Smooth muscle cell (in vitro differentiated cells): ENCODE results near the gene DUSP22. TPM values are rescaled to one million over a fixed set of nuclear protein-coding genes. Genes with fewer than 3 reads are reported as not detected.

Experiments
- DNase-seq: peaks from one replicate; lab custom pipeline; 2025; ENCODE audit not compliant: unreplicated experiment; lab: John Stamatoyannopoulos, UW
- H2AFZ ChIP-seq: fragments of 200-600 bp; sonication (generic); 2 replicates; pipeline ENCODE4 v1.6.0; 2016; ENCODE audit warnings: antibody characterized with exemption, low read depth, mild to moderate bottlenecking
- H3F3A ChIP-seq: fragments of 200-600 bp; sonication (generic); 2 replicates; pipeline ENCODE4 v1.6.0; 2017; ENCODE audit warnings: antibody characterized with exemption, low read depth
- H3K27ac ChIP-seq: fragments of 200-600 bp; sonication (generic); 2 replicates; pipeline ENCODE4 v1.5.1; 2016; ENCODE audit warnings: low read depth, mild to moderate bottlenecking
- H3K27me3 ChIP-seq: fragments of 200-600 bp; sonication (generic); 2 replicates; pipeline ENCODE4 v1.6.1; 2016; ENCODE audit warnings: low read depth, mild to moderate bottlenecking
- H3K36me3 ChIP-seq: fragments of 200-600 bp; sonication (generic); 2 replicates; pipeline ENCODE4 v1.5.1; 2016; ENCODE audit warnings: low read depth
- H3K4me1 ChIP-seq: fragments of 200-600 bp; sonication (generic); 2 replicates; pipeline ENCODE4 v1.5.1; 2016; ENCODE audit warnings: low read depth
- H3K4me2 ChIP-seq: fragments of 200-600 bp; sonication (generic); 2 replicates; pipeline ENCODE4 v1.6.0; 2016; ENCODE audit warnings: mild to moderate bottlenecking
- H3K4me3 ChIP-seq: fragments of 200-600 bp; sonication (generic); 2 replicates; pipeline ENCODE4 v1.5.1; 2016; ENCODE audit warnings: mild to moderate bottlenecking
- H3K79me2 ChIP-seq: fragments of 200-600 bp; sonication (generic); 2 replicates; pipeline ENCODE4 v1.6.0; 2016; ENCODE audit warnings: low read depth, mild to moderate bottlenecking
- H3K9ac ChIP-seq: fragments of 200-600 bp; sonication (generic); 2 replicates; pipeline ENCODE4 v1.6.0; 2016; ENCODE audit warnings: low read depth
- H3K9me3 ChIP-seq: fragments of 200-600 bp; sonication (generic); replicated peaks from 2 replicates; pipeline ENCODE4 v1.5.1; 2016; ENCODE audit warnings: low read depth
- H4K20me1 ChIP-seq: fragments of 200-600 bp; sonication (generic); 2 replicates; pipeline ENCODE4 v1.6.0; 2016; ENCODE audit warnings: low read depth
- CTCF ChIP-seq: fragments of 200-600 bp; sonication (generic); IDR thresholded peaks from 2 replicates; pipeline ENCODE4 v1.5.1; 2017; ENCODE audit warnings: borderline replicate concordance, mild to moderate bottlenecking, antibody characterized with exemption; ENCODE audit not compliant: insufficient read depth, poor library complexity, severe bottlenecking
- WGBS: methylation state at CpG from one replicate; pipeline ENCODE4 v1.1.7; 2016; ENCODE audit warnings: low lambda C conversion rate; 5-methylcytosine and 5-hydroxymethylcytosine counted together
- polyA plus RNA-seq: library from polyadenylated mRNA; unstranded; fragments of >200 nt; fragmentation: Nextera tagmentation; extraction: Ambion mirVana; gene quantifications from 2 replicates; pipeline ENCODE4 v1.2.1, GENCODE V29; 2016
- total RNA-seq: library from RNA; depleted of rRNA; stranded (reverse); fragments of >200 nt; gene quantifications from 2 replicates; pipeline ENCODE4 v1.2.3, GENCODE V29; 2014

The DUSP22 gene
- total and polyA plus RNA-seq, 2 experiments from 2014 or later = 16.3 to 19.1 TPM

- 5% methylated on average over 57 of the region's 68 CpGs for WGBS
- peaks cover 95% of the 10 kb centered on the region for H3K27me3 ChIP-seq
- H3K4me3 ChIP-seq = peak overlapping the region; percentile 34
- H3F3A ChIP-seq = no peaks in the 10 kb centered on the region
- peaks cover 7% of the 10 kb centered on the region for H3K4me1 ChIP-seq
- H3K9me3 ChIP-seq = no peaks in the 10 kb centered on the region
- H3K9ac ChIP-seq = no peak overlapping the region
- H3K27ac ChIP-seq = no peak overlapping the region
- no peak overlapping the region for H2AFZ ChIP-seq
- H3K4me2 ChIP-seq = peak overlapping the region; percentile 73
- TF ChIP-seq CTCF = no peak
- DNase-seq = no peak
- H3K79me2 ChIP-seq = no peaks in the 10 kb centered on the region
- H4K20me1 ChIP-seq = no peaks in the 10 kb centered on the region
- H3K36me3 ChIP-seq = no peaks in the 10 kb centered on the region
Observed at GRCh38 chr6:393391-394221, 101.3 kb downstream of the DUSP22 start.

- Histone ChIP-seq H3K27me3 (peaks cover 95% of the 10 kb centered on the region), H2AFZ (no peak overlapping the region), H4K20me1 (no peaks in the 10 kb centered on the region), H3K27ac (no peak overlapping the region), H3K79me2 (no peaks in the 10 kb centered on the region), H3K4me3 (no peak overlapping the region), H3K36me3 (no peaks in the 10 kb centered on the region), H3F3A (no peaks in the 10 kb centered on the region), H3K4me1 (peaks cover 7% of the 10 kb centered on the region), H3K9me3 (no peaks in the 10 kb centered on the region), H3K4me2 (no peak overlapping the region), H3K9ac (no peak overlapping the region)
- DNase-seq = no peak
- no peak for TF ChIP-seq CTCF
- WGBS = 95% methylated on average over 13 of the region's 13 CpGs
Observed at GRCh38 chr6:394641-395289, 102.5 kb downstream of the DUSP22 start.

- Histone ChIP-seq H4K20me1 (no peaks in the 10 kb centered on the region), H3K9ac (no peak overlapping the region), H3K27ac (no peak overlapping the region), H3K4me3 (no peak overlapping the region), H3K9me3 (no peaks in the 10 kb centered on the region), H3K4me1 (peaks cover 7% of the 10 kb centered on the region), H3K4me2 (no peak overlapping the region), H3K79me2 (no peaks in the 10 kb centered on the region), H3K36me3 (no peaks in the 10 kb centered on the region), H3K27me3 (peaks cover 91% of the 10 kb centered on the region), H3F3A (no peaks in the 10 kb centered on the region), H2AFZ (no peak overlapping the region)
- 82% methylated on average over 10 of the region's 10 CpGs for WGBS
- no peak for TF ChIP-seq CTCF
- DNase-seq = no peak
Observed at GRCh38 chr6:395432-396125, 103.3 kb downstream of the DUSP22 start.
